Regular cardiac myocyte (primary cell): ENCODE results near the gene TAF11L5. TPM values are rescaled to one million over a fixed set of nuclear protein-coding genes. Genes with fewer than 3 reads are reported as not detected.

Experiments used
- total RNA-seq: library from RNA; depleted of rRNA; stranded (reverse); fragments of >200 nt; gene quantifications from 2 replicates; pipeline ENCODE4 v1.2.3, GENCODE V29; 2014

The TAF11L5 gene
- total RNA-seq = not detected in 2 replicates

GRCh38 chr5:17524935-17525334 is at the start of gene TAF11L5:
TSS of gene TAF11L5 (plus strand) at chr5:17525235.

GRCh38 chr5:17497931-17498330 is 27.1 kb upstream of the TAF11L5 start, which contains the start of gene TAF11L2:
TSS of gene TAF11L2 (plus strand) at chr5:17498231.

GRCh38 chr5:17518067-17518466 is 7.0 kb upstream of the TAF11L5 start, which contains the start of gene TAF11L3:
TSS of gene TAF11L3 (plus strand) at chr5:17518367.

GRCh38 chr5:17521501-17521900 is 3.5 kb upstream of the TAF11L5 start, which contains the start of gene TAF11L4:
TSS of gene TAF11L4 (plus strand) at chr5:17521801.

GRCh38 chr5:17528369-17528768 is 3.3 kb downstream of the TAF11L5 start, which contains the start of gene TAF11L6:
TSS of gene TAF11L6 (plus strand) at chr5:17528669.

Other genes with a start within 250 kb of the TAF11L5 start
- not detected in 2 replicates for gene TAF11L2, start 27.0 kb upstream of the TAF11L5 start, total RNA-seq
- gene TAF11L3, start 6.9 kb upstream of the TAF11L5 start, total RNA-seq = not detected in 2 replicates
- gene TAF11L4, start 3.4 kb upstream of the TAF11L5 start, total RNA-seq = not detected in 2 replicates
- not detected in 2 replicates for gene TAF11L6, start 3.4 kb downstream of the TAF11L5 start, total RNA-seq
- not detected in 2 replicates for gene TAF11L7, start 60.5 kb downstream of the TAF11L5 start, total RNA-seq
- gene TAF11L8, start 65.7 kb downstream of the TAF11L5 start, total RNA-seq = not detected in 2 replicates
- gene TAF11L9, start 69.2 kb downstream of the TAF11L5 start, total RNA-seq = not detected in 2 replicates
- gene TAF11L10, start 72.6 kb downstream of the TAF11L5 start, total RNA-seq = not detected in 2 replicates
- gene TAF11L11, start 78.9 kb downstream of the TAF11L5 start, total RNA-seq = not detected in 2 replicates
- gene TAF11L12, start 85.2 kb downstream of the TAF11L5 start, total RNA-seq = not detected in 2 replicates
- gene TAF11L13, start 106.9 kb downstream of the TAF11L5 start, total RNA-seq = 0.28 TPM in 1 of 2 replicates, not detected in the other
- gene TAF11L14, start 109.2 kb downstream of the TAF11L5 start, total RNA-seq = not detected in 2 replicates